Osteocyte (in vitro differentiated cells): ENCODE data around the gene REC114. TPM values are rescaled to one million over a fixed set of nuclear protein-coding genes. Genes with fewer than 3 reads are reported as not detected.

ENCODE experiments used
- DNase-seq: peaks from one replicate; pipeline ENCODE4 v3.0.0; 2021; ENCODE audit warnings: mixed read lengths; ENCODE audit not compliant: unreplicated experiment; ENCODE audit errors: extremely low spot score
- H3K27ac Mint-ChIP-seq: one replicate; pipeline ENCODE4 v1.8.0; 2021; ENCODE audit warnings: mild to moderate bottlenecking, mixed read lengths; ENCODE audit not compliant: unreplicated experiment
- H3K27me3 Mint-ChIP-seq: one replicate; pipeline ENCODE4 v1.8.0; 2021; ENCODE audit warnings: mixed read lengths; ENCODE audit not compliant: unreplicated experiment
- H3K36me3 Mint-ChIP-seq: one replicate; pipeline ENCODE4 v1.8.0; 2021; ENCODE audit warnings: mixed read lengths; ENCODE audit not compliant: unreplicated experiment
- H3K4me1 Mint-ChIP-seq: one replicate; pipeline ENCODE4 v1.8.0; 2021; ENCODE audit warnings: mixed read lengths; ENCODE audit not compliant: unreplicated experiment
- H3K4me3 Mint-ChIP-seq: one replicate; pipeline ENCODE4 v1.8.0; 2021; ENCODE audit warnings: mild to moderate bottlenecking, moderate library complexity, mixed read lengths; ENCODE audit not compliant: unreplicated experiment
- H3K9me3 Mint-ChIP-seq: one replicate; pipeline ENCODE4 v1.8.0; 2021; ENCODE audit warnings: mixed read lengths; ENCODE audit not compliant: unreplicated experiment
- total RNA-seq: library from RNA; stranded (reverse); gene quantifications from 2 replicates; pipeline ENCODE4 v1.2.1, GENCODE V29; 2021
- TF ChIP-seq, protein P1 (sequence below): fragments of 200-600 bp; sonication (generic); IDR thresholded peaks from 2 replicates; pipeline ENCODE4 v1.5.0; 2021; ENCODE audit warnings: antibody characterized with exemption, mild to moderate bottlenecking, moderate library complexity

The REC114 gene
- total RNA-seq, 1 donor from 2014 or later: not detected

DNA sequence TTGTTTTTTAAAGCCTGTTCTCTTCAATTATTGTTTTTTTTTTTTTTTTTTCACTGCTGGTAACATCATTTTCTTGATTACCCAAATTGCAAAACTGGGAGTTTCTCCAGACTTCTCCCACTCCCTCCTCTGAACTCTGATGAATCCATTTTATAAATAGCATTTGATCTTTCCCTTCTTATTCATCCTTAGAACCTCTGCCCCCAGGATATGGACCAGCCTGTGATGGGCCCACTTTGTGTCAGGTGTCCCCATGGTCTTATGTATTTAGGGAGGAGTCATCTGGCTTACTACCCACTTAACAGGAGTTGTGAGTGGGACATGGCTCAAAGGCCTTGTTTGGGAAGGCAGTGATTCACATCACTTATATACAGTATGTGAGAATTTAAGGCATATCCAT, 57.7 kb downstream of the REC114 start:
- Mint-ChIP-seq H3K4me3 (no peak overlapping the region), H3K27ac (no peak overlapping the region), H3K27me3 (peaks cover 53% of the 10 kb centered on the region), H3K9me3 (no peaks in the 10 kb centered on the region), H3K4me1 (no peaks in the 10 kb centered on the region), H3K36me3 (no peaks in the 10 kb centered on the region)
- DNase-seq: no peak
- TF ChIP-seq, protein P1, sequence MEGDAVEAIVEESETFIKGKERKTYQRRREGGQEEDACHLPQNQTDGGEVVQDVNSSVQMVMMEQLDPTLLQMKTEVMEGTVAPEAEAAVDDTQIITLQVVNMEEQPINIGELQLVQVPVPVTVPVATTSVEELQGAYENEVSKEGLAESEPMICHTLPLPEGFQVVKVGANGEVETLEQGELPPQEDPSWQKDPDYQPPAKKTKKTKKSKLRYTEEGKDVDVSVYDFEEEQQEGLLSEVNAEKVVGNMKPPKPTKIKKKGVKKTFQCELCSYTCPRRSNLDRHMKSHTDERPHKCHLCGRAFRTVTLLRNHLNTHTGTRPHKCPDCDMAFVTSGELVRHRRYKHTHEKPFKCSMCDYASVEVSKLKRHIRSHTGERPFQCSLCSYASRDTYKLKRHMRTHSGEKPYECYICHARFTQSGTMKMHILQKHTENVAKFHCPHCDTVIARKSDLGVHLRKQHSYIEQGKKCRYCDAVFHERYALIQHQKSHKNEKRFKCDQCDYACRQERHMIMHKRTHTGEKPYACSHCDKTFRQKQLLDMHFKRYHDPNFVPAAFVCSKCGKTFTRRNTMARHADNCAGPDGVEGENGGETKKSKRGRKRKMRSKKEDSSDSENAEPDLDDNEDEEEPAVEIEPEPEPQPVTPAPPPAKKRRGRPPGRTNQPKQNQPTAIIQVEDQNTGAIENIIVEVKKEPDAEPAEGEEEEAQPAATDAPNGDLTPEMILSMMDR: no peak

DNA sequence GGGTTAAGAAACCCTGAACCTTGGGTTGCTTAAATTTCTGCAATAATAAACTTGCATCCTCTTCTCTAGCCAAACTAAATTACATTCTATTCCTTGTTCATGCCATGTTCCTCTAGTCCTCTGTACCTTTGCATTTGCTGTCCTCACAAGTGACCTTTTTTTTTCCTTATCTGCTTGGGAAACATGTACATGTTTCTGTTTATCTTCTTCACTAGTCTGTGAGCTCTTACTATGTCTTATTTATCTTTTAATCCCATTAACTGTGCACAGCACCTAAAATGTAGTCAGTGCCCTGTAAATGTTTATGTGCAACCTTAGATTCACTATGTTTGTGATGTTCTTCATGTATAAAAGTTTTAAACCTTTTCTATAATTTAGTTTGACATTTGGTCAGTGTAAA, 61.9 kb downstream of the REC114 start:
- H3K36me3 Mint-ChIP-seq: no peaks in the 10 kb centered on the region
- no peak overlapping the region for H3K27ac Mint-ChIP-seq
- H3K9me3 Mint-ChIP-seq: no peaks in the 10 kb centered on the region
- H3K4me1 Mint-ChIP-seq: no peaks in the 10 kb centered on the region
- TF ChIP-seq, protein P1: no peak
- H3K4me3 Mint-ChIP-seq: no peak overlapping the region
- DNase-seq: no peak
- H3K27me3 Mint-ChIP-seq: peaks cover 37% of the 10 kb centered on the region

DNA sequence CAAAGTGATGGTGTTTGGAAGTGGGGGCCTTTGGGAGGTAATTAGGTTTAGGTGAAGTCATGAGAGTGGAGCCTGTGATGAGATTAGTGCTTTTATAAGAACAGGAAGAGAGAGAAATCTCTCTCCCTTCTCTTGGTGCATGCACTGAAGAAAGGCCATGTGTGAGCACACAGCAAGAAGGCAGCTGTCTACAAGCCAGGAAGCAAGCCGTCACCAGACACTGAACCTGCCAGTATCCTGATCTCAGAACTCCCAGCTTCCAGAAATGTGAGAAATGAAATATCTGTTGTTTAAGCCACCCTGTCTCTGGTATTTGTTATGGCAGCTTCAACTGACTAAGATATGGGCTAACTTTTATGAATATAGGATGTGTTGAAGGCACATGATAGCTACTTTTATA, 72.6 kb downstream of the REC114 start:
- Mint-ChIP-seq H3K27me3 (peaks cover 3% of the 10 kb centered on the region), H3K9me3 (no peaks in the 10 kb centered on the region), H3K4me3 (no peak overlapping the region), H3K27ac (no peak overlapping the region), H3K4me1 (peaks cover 1% of the 10 kb centered on the region), H3K36me3 (no peaks in the 10 kb centered on the region)
- TF ChIP-seq, protein P1: no peak
- DNase-seq: no peak

DNA sequence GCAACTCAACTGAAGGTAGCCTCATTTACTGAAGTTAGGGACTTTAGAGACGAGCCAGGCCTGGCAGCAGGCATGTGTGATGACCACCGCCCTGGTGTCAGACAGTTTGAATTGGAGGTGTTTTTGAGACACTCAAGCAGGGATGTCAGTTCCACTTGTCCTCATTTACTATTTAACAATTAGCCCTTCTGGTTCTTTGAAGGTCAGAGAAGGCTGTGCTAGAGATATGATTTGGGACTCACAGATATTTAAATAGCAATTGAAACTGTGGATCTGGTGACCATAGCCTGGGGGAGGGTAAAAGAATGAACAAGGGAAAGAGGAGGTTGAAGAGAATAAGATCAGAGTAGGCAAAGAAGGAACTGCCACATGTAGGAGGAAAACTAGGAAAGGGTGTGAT, 74.6 kb downstream of the REC114 start:
- Mint-ChIP-seq H3K27ac (no peak overlapping the region), H3K4me3 (no peak overlapping the region), H3K4me1 (peaks cover 1% of the 10 kb centered on the region), H3K9me3 (no peaks in the 10 kb centered on the region), H3K36me3 (no peaks in the 10 kb centered on the region), H3K27me3 (peaks cover 9% of the 10 kb centered on the region)
- TF ChIP-seq, protein P1: no peak
- no peak for DNase-seq

GRCh38 chr15:73518180-73518862, 75.4 kb downstream of the REC114 start:
- DNase-seq: no peak
- Mint-ChIP-seq H3K9me3 (no peaks in the 10 kb centered on the region), H3K4me3 (no peak overlapping the region)

More at GRCh38 chr15:73518180-73518862, 75.4 kb downstream of the REC114 start:
- H3K36me3 Mint-ChIP-seq: no peaks in the 10 kb centered on the region
- peaks cover 11% of the 10 kb centered on the region for H3K27me3 Mint-ChIP-seq
- H3K27ac Mint-ChIP-seq: no peak overlapping the region
- TF ChIP-seq, protein P1: no peak
- peaks cover 1% of the 10 kb centered on the region for H3K4me1 Mint-ChIP-seq
